Endothelial cell of umbilical vein (primary cell): Measurements from ENCODE around the gene NR2F2. TPM values are rescaled to one million over a fixed set of nuclear protein-coding genes. Genes with fewer than 3 reads are reported as not detected.

Experiments
- BruUV-seq: library from RNA; stranded (reverse); fragments of 400-500 nt; replicated peaks from 2 replicates; lab custom pipeline; 2021; lab: Mats Ljungman, UMichigan
- CTCF ChIA-PET: fragments of 300-600, 350-600 bp; sonication (Branson Sonifier 250); formaldehyde crosslinking; loops from one replicate; lab custom pipeline; 2021; ENCODE audit warnings: antibody characterized with exemption, inconsistent platforms; lab: Charles Lee
- POLR2A ChIA-PET: fragments of 300-600, 350-600 bp; sonication (Branson Sonifier 250); formaldehyde crosslinking; loops from one replicate; lab custom pipeline; 2021; ENCODE audit warnings: antibody characterized with exemption, inconsistent platforms; lab: Charles Lee
- DNase-seq: peaks from one replicate; pipeline ENCODE4 v3.0.0-alpha.2; 2011; ENCODE audit warnings: low read depth, low spot score
- FAIRE-seq: peaks from 2 replicates; lab custom pipeline; 2011; peaks lifted over from hg19 to GRCh38; lab: Jason Lieb, UNC
- H2AFZ ChIP-seq: 2 replicates; pipeline ENCODE4 v1.6.0; 2012; ENCODE audit warnings: low read depth, low read length, control low read depth, inconsistent platforms
- H3K27ac ChIP-seq: 2 replicates; pipeline ENCODE4 v1.5.1; 2011; ENCODE audit warnings: low read depth, mild to moderate bottlenecking, control low read depth, low read length, moderate library complexity; ENCODE audit not compliant: insufficient read depth
- H3K27me3 ChIP-seq, 2 experiments: 2 replicates each; pipeline versions ENCODE4 v1.6.0 to v1.6.1; 2011; ENCODE audit warnings: low read length in 2 of 2, mixed read lengths in 1 of 2; ENCODE audit not compliant: control insufficient read depth in 2 of 2, insufficient read depth in 2 of 2
- H3K36me3 ChIP-seq, 2 experiments: 2 replicates in 1 of 2; 3 replicates in 1 of 2; pipeline ENCODE4 v1.5.1; 2011; ENCODE audit warnings: low read length in 2 of 2, mild to moderate bottlenecking in 1 of 2, moderate library complexity in 1 of 2; ENCODE audit not compliant: control insufficient read depth in 2 of 2, insufficient read depth in 2 of 2; ENCODE audit errors: extremely low read depth in 1 of 2
- H3K4me1 ChIP-seq: 3 replicates; pipeline ENCODE4 v1.5.1; 2011; ENCODE audit warnings: mild to moderate bottlenecking, low read length; ENCODE audit not compliant: control insufficient read depth, insufficient read depth; ENCODE audit errors: extremely low read depth
- H3K4me2 ChIP-seq: 2 replicates; pipeline ENCODE4 v1.6.1; 2011; ENCODE audit warnings: low read length, control low read depth, mixed read lengths; ENCODE audit not compliant: insufficient read depth
- H3K4me3 ChIP-seq, 3 experiments: fragments of 200-600 bp in 1 of 3; sonication (generic), shearing (Covaris generic) in 1 of 3; replicated peaks in 1 of 3; 2 replicates each; pipeline ENCODE4 v1.5.1; 2011 to 2016; ENCODE audit warnings: control low read depth in 3 of 3, low read length in 3 of 3, mild to moderate bottlenecking in 2 of 3, inconsistent platforms in 1 of 3, low read depth in 1 of 3, moderate library complexity in 1 of 3; ENCODE audit not compliant: insufficient read depth in 1 of 3
- H3K79me2 ChIP-seq: 2 replicates; pipeline ENCODE4 v1.6.0; 2012; ENCODE audit warnings: low read length, inconsistent platforms; ENCODE audit not compliant: control insufficient read depth, insufficient read depth
- H3K9ac ChIP-seq: replicated peaks from 2 replicates; pipeline ENCODE3; 2011; ENCODE audit warnings: low read length, control low read depth; ENCODE audit not compliant: insufficient read depth; ENCODE audit errors: extremely low read depth
- H3K9me1 ChIP-seq: replicated peaks from 3 replicates; pipeline ENCODE4 v1.6.0; 2011; ENCODE audit warnings: mild to moderate bottlenecking, low read length; ENCODE audit not compliant: control insufficient read depth, insufficient read depth; ENCODE audit errors: extremely low read depth
- H3K9me3 ChIP-seq: replicated peaks from 2 replicates; pipeline ENCODE4 v1.5.1; 2012; ENCODE audit warnings: low read length, inconsistent platforms; ENCODE audit not compliant: control insufficient read depth, insufficient read depth
- H4K20me1 ChIP-seq: replicated peaks from 2 replicates; pipeline ENCODE3; 2011; ENCODE audit warnings: mild to moderate bottlenecking, low read length; ENCODE audit not compliant: control insufficient read depth, insufficient read depth; ENCODE audit errors: extremely low read depth
- CTCF ChIP-seq, 2 donors: IDR thresholded peaks; 1 replicate in 1 of 2; 2 replicates in 1 of 2; pipeline ENCODE4 v1.5.1; 2011; ENCODE audit warnings: low read length in 2 of 2, mild to moderate bottlenecking in 2 of 2, moderate library complexity in 2 of 2, control low read depth in 1 of 2, inconsistent platforms in 1 of 2, low read depth in 1 of 2; ENCODE audit not compliant: insufficient read depth in 1 of 2; ENCODE audit errors: extremely low read depth in 1 of 2
- EZH2 ChIP-seq: IDR thresholded peaks from 2 replicates; pipeline ENCODE4 v1.6.1; 2012; ENCODE audit warnings: borderline replicate concordance, low read depth, mild to moderate bottlenecking, moderate library complexity, low read length, inconsistent platforms; ENCODE audit not compliant: severe bottlenecking
- FOS ChIP-seq: IDR thresholded peaks from 2 replicates; pipeline ENCODE4 v1.6.1; 2011; ENCODE audit warnings: mild to moderate bottlenecking, low read length, moderate library complexity, borderline replicate concordance; ENCODE audit not compliant: insufficient read depth
- GATA2 ChIP-seq: IDR thresholded peaks from 2 replicates; pipeline ENCODE4 v1.7.0; 2011; ENCODE audit warnings: low read depth, mild to moderate bottlenecking, moderate library complexity, mixed read lengths, low read length; ENCODE audit not compliant: insufficient read length, insufficient read depth
- JUN ChIP-seq: IDR thresholded peaks from 2 replicates; pipeline ENCODE4 v1.6.1; 2011; ENCODE audit warnings: borderline replicate concordance, low read depth; ENCODE audit not compliant: insufficient read length, insufficient read depth
- MYC ChIP-seq: IDR thresholded peaks from one replicate; pipeline ENCODE4 v1.6.1; 2011; ENCODE audit warnings: mild to moderate bottlenecking, low read depth, low read length
- POLR2A ChIP-seq: IDR thresholded peaks from 2 replicates; pipeline ENCODE4 v1.6.1; 2012; ENCODE audit warnings: low read depth, mild to moderate bottlenecking, control low read depth, low read length
- POLR2AphosphoS5 ChIP-seq: IDR thresholded peaks from 2 replicates; pipeline ENCODE4 v1.6.1; 2012; ENCODE audit warnings: low read depth, mild to moderate bottlenecking, control low read depth, low read length, moderate library complexity; ENCODE audit not compliant: insufficient read depth
- dilution Hi-C: fragments of 300-500 bp; cut with MboI; formaldehyde crosslinking; loops from one replicate; pipeline ENCODE4 v1.15.0; 2019; ENCODE audit warnings: low sequenced_read_pairs; ENCODE audit not compliant: extremely low pct_ligation_motif_present
- intact Hi-C: fragments of 100-400 bp; cut with micrococcal nuclease; formaldehyde crosslinking; loops from one replicate; pipeline ENCODE4 v1.10.0; 2022
- polyA plus RNA-seq, 4 experiments: library from polyadenylated mRNA; depleted of rRNA in 3 of 4; stranded (reverse) in 3 of 4; unstranded in 1 of 4; fragments of >200 nt; gene quantifications; 2 replicates each; pipeline versions ENCODE4 v1.2.1 to v1.2.3, GENCODE V29; 2011 to 2012; ENCODE audit warnings: missing spikeins in 1 of 4
- total RNA-seq: library from RNA; stranded (reverse); gene quantifications from 2 replicates; pipeline ENCODE4 v1.2.3, GENCODE V29; 2021
- TF ChIP-seq, protein P1 (sequence below): IDR thresholded peaks from 2 replicates; pipeline ENCODE4 v1.6.1; 2011; ENCODE audit not compliant: insufficient read depth, insufficient read length

Gene NR2F2
- total and polyA plus RNA-seq, 2 donors (not counting 3 experiments of a cell fraction or from before 2014, with no cell fraction given) = 105 to 182 TPM

- peak overlapping the region; percentile 15 to 57 (median 21) for H3K4me3 ChIP-seq
- FAIRE-seq (peak; percentile 31), DNase-seq (peak; percentile 30)
- intact Hi-C loops = loop anchor here (1.0 to 2.0 kb wide), 2 partner anchors 7 to 45 kb away; no protein-coding TSS in a partner anchor
- POLR2A ChIA-PET = no interaction called here
- H4K20me1 ChIP-seq = no peaks in the 10 kb centered on the region
- BruUV-seq = no TSS peak
- peak overlapping the region; percentile 85 for H3K4me2 ChIP-seq
- dilution Hi-C loops = no loop called here
- H3K27me3 ChIP-seq = no peaks in the 10 kb centered on the region
- peak overlapping the region; percentile 62 for H2AFZ ChIP-seq
- peak overlapping the region; percentile 12 for H3K9ac ChIP-seq
- no peaks in the 10 kb centered on the region for H3K9me3 ChIP-seq
- H3K27ac ChIP-seq = no peak overlapping the region
- no peaks in the 10 kb centered on the region for H3K79me2 ChIP-seq
- no peak for TF ChIP-seq FOS
- TF ChIP-seq POLR2AphosphoS5 = no peak
- no peak for TF ChIP-seq MYC
- TF ChIP-seq EZH2 = no peak
- TF ChIP-seq, protein P1, sequence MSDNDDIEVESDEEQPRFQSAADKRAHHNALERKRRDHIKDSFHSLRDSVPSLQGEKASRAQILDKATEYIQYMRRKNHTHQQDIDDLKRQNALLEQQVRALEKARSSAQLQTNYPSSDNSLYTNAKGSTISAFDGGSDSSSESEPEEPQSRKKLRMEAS = no peak
- TF ChIP-seq JUN = no peak
- TF ChIP-seq POLR2A = no peak
- TF ChIP-seq CTCF (IDR thresholded peaks at IDR 0.05; ENCODE audit: extremely low read depth in 1 of 2, insufficient read depth in 1 of 2, low read depth in 1 of 2, low read length in 2 of 2) = no peak
- TF ChIP-seq GATA2 = no peak
- CTCF ChIA-PET = interaction anchor here (0.7 to 4.0 kb wide), 7 partner anchors 8 to 1388 kb away, joined by 3 to 15 read pairs (median 6); no protein-coding TSS in a partner anchor
- peaks cover 7% of the 10 kb centered on the region for H3K4me1 ChIP-seq
- H3K36me3 ChIP-seq = no peaks in the 10 kb centered on the region
- H3K9me1 ChIP-seq = no peaks in the 10 kb centered on the region
These were observed 37.1 kb downstream of the NR2F2 start for GRCh38 chr15:96367311-96368200.
